ENCODE data around the gene AHRR. TPM values are rescaled to one million over a fixed set of nuclear protein-coding genes. Genes with fewer than 3 reads are reported as not detected.

AHRR gene
- total and polyA plus RNA-seq, 2 of the 4 experiments (the other 2 are of a cell fraction): 15.6 to 37.1 TPM

DNA sequence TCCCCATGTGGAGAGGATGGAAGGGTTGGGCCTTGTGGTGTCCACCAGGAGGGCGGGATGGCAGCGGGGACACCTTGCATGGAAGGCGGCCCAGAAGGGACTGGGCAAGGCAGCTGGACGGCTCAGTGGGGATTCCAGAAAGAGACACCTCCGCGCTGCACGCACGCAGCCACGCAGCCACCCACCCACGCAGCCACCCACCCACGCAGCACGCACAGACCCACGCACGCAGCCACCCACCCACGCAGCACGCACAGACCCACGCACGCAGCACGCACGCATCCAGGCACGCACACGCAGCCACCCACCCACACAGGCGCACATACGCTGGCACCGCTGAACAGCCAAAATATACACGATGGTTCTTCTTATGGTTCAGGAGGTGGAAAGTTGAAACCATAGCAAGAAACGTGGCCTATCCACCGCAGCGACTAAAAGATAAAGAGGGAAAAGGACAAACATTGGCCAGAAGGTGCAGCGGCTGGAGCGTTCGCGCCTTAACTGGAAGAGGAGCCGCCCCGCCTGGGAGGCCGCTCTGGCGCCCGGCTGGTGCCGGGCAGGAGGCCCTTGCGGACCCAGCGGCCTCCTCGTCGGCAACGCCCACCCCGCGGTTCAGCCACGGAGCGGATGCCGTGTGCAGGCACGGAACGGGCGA is 99.2 kb downstream of the AHRR start:
- in situ Hi-C loops (cut with MboI; ENCODE audit: low sequenced_read_pairs) (no loop called here), dilution Hi-C loops (cut with HindIII; ENCODE audit: low sequenced_read_pairs, unreplicated experiment) (no loop called here), intact Hi-C loops (cut with micrococcal nuclease) (no loop called here)
- no peaks in the 10 kb centered on the region for H3K27me3 ChIP-seq (ENCODE audit: control insufficient read depth, insufficient read depth, low read length)
- peaks cover 12% of the 10 kb centered on the region for H3K4me1 ChIP-seq (ENCODE audit: control insufficient read depth, insufficient read depth, low read length)
- no peak overlapping the region for H3K4me3 ChIP-seq (ENCODE audit: insufficient read depth, low read depth, low read length)
- no peak overlapping the region for H2BK120ac ChIP-seq (ENCODE audit: low read depth, low read length)
- H2AK9ac ChIP-seq (replicated peaks; ENCODE audit: low read depth, low read length, poor library complexity): no peak overlapping the region
- peak overlapping the region; percentile 73 for H2AK5ac ChIP-seq (ENCODE audit: low read depth, low read length)
- H2BK20ac ChIP-seq (ENCODE audit: low read depth, low read length): no peak overlapping the region
- no peak overlapping the region for H3K9ac ChIP-seq (ENCODE audit: low read depth, low read length)
- CTCF ChIA-PET: no interaction called here
- no peaks in the 10 kb centered on the region for H3K9me3 ChIP-seq (ENCODE audit: control insufficient read depth, insufficient read depth, low read length)
- ATAC-seq (ENCODE audit: low read depth) (no peak), DNase-seq (no peak)
- no peak overlapping the region for H3K27ac ChIP-seq (ENCODE audit: insufficient read depth, low read length)
- H4K20me1 ChIP-seq (ENCODE audit: insufficient read depth, low read length): no peaks in the 10 kb centered on the region; the same call in 1 of the 2 replicates
- no peak overlapping the region for H4K91ac ChIP-seq (ENCODE audit: insufficient read depth, low read depth, low read length)
- H3K14ac ChIP-seq (replicated peaks; ENCODE audit: low read depth, low read length): no peak overlapping the region
- peaks cover 7 to 68% of the 10 kb centered on the region in 2 experiments for H3K79me1 ChIP-seq (ENCODE audit: low read depth in 1 of 2, low read length in 2 of 2)
- no peak overlapping the region for H3K23ac ChIP-seq (ENCODE audit: low read depth, low read length)
- peak overlapping the region; percentile 34; the same call in 1 of the 2 replicates for H3K4ac ChIP-seq (ENCODE audit: low read depth, low read length)
- POLR2A ChIA-PET (ENCODE audit: unreplicated experiment): no interaction called here
- H4K8ac ChIP-seq (ENCODE audit: low read depth in 2 of 2, low read length in 2 of 2): no peak overlapping the region
- peaks cover 7% of the 10 kb centered on the region for H3K9me1 ChIP-seq (ENCODE audit: insufficient read depth, low read length)
- H3K56ac ChIP-seq (ENCODE audit: extremely low read depth, insufficient read depth, low read length): no peak overlapping the region
- BruUV-seq (replicated peaks): no TSS peak
- H4K5ac ChIP-seq (ENCODE audit: low read depth, low read length): no peak overlapping the region
- TF ChIP-seq MXI1 (IDR thresholded peaks at IDR 0.05; ENCODE audit: borderline replicate concordance, low read depth, low read length) (no peak), RAD21 (IDR thresholded peaks at IDR 0.05; ENCODE audit: low read length) (no peak), POLR2A (IDR thresholded peaks at IDR 0.05; ENCODE audit: low read depth, low read length) (no peak), RCOR1 (IDR thresholded peaks at IDR 0.05; ENCODE audit: insufficient replicate concordance, low read length) (no peak)
- H3K18ac ChIP-seq (ENCODE audit: low read depth, low read length): no peak overlapping the region
- WGBS, 2 experiments (ENCODE audit: extremely low coverage in 2 of 2, insufficient read length in 1 of 2): 98% methylated on average over 35 of the region's 52 CpGs; no CpG with 5 or more reads in 1 of the 2 experiments
- H2AFZ ChIP-seq (replicated peaks; ENCODE audit: low read length, poor library complexity): no peak overlapping the region
- no peak overlapping the region for H2BK15ac ChIP-seq (ENCODE audit: low read depth, low read length)
- no peak overlapping the region for H3K4me2 ChIP-seq (ENCODE audit: low read depth, low read length)
- H2BK5ac ChIP-seq (ENCODE audit: low read depth, low read length, poor library complexity, severe bottlenecking): no peak overlapping the region
- H3K36me3 ChIP-seq (ENCODE audit: control insufficient read depth, insufficient read depth, low read length): peaks cover 59% of the 10 kb centered on the region
